Hepatocyte (in vitro differentiated cells): Measurements from ENCODE around the gene KLHL26. TPM values are rescaled to one million over a fixed set of nuclear protein-coding genes. Genes with fewer than 3 reads are reported as not detected.
A peak's percentile ranks its signal among the peaks of the same experiment; 100 is the strongest.
"Not testable (repeated sequence)": the region's sequence is repeated elsewhere in the genome, so short reads cannot be mapped to it uniquely, and the experiment has no call there.

Source experiments
- DNase-seq: peaks from one replicate; pipeline ENCODE4 v3.0.0-alpha.2; 2016; ENCODE audit warnings: low spot score
- H2AFZ ChIP-seq: fragments of 200-600 bp; sonication (generic); 2 replicates; pipeline ENCODE4 v1.6.0; 2016; ENCODE audit warnings: antibody characterized with exemption, mild to moderate bottlenecking
- H3K27ac ChIP-seq: fragments of 200-600 bp; sonication (generic); 2 replicates; pipeline ENCODE4 v1.5.1; 2016; ENCODE audit warnings: mild to moderate bottlenecking
- H3K27me3 ChIP-seq: fragments of 200-600 bp; sonication (generic); 2 replicates; pipeline ENCODE4 v1.6.1; 2016
- H3K36me3 ChIP-seq: fragments of 200-600 bp; sonication (generic); replicated peaks from 2 replicates; pipeline ENCODE4 v1.5.1; 2016; ENCODE audit warnings: low read depth; ENCODE audit not compliant: insufficient read depth
- H3K4me1 ChIP-seq: fragments of 200-600 bp; sonication (generic); 2 replicates; pipeline ENCODE4 v1.5.1; 2016; ENCODE audit warnings: mild to moderate bottlenecking, moderate library complexity; ENCODE audit not compliant: insufficient read depth
- H3K4me2 ChIP-seq: fragments of 200-600 bp; sonication (generic); 2 replicates; pipeline ENCODE4 v1.6.0; 2016
- H3K4me3 ChIP-seq: fragments of 200-600 bp; sonication (generic); 2 replicates; pipeline ENCODE4 v1.5.1; 2016; ENCODE audit warnings: mild to moderate bottlenecking
- H3K79me2 ChIP-seq: fragments of 200-600 bp; sonication (generic); 2 replicates; pipeline ENCODE4 v1.6.0; 2017; ENCODE audit warnings: mild to moderate bottlenecking
- H3K9me2 ChIP-seq: fragments of 200-600 bp; sonication (generic); replicated peaks from 2 replicates; pipeline ENCODE4 v1.6.0; 2017; ENCODE audit warnings: mild to moderate bottlenecking; ENCODE audit not compliant: insufficient read depth
- H3K9me3 ChIP-seq: fragments of 200-600 bp; sonication (generic); 2 replicates; pipeline ENCODE4 v1.5.1; 2016; ENCODE audit warnings: low read depth, mild to moderate bottlenecking
- H4K20me1 ChIP-seq: fragments of 200-600 bp; sonication (generic); 2 replicates; pipeline ENCODE4 v1.6.0; 2016; ENCODE audit warnings: mild to moderate bottlenecking; ENCODE audit not compliant: insufficient read depth, poor library complexity, severe bottlenecking
- EZH2 ChIP-seq: fragments of 200-600 bp; sonication (generic); IDR thresholded peaks from 2 replicates; pipeline ENCODE4 v1.6.1; 2016; ENCODE audit warnings: antibody characterized with exemption, mild to moderate bottlenecking, borderline replicate concordance
- EZH2phosphoT487 ChIP-seq: fragments of 200-600 bp; sonication (generic); IDR thresholded peaks from one replicate; pipeline ENCODE4 v1.6.1; 2018; ENCODE audit warnings: antibody characterized with exemption, mild to moderate bottlenecking, low read depth, moderate library complexity; ENCODE audit not compliant: unreplicated experiment, severe bottlenecking
- WGBS: methylation state at CpG from one replicate; pipeline ENCODE4 v1.1.6; 2016; ENCODE audit warnings: low lambda C conversion rate; ENCODE audit errors: missing lambda C conversion rate; 5-methylcytosine and 5-hydroxymethylcytosine counted together
- polyA plus RNA-seq: library from polyadenylated mRNA; unstranded; fragments of >200 nt; fragmentation: Nextera tagmentation; extraction: Ambion mirVana; gene quantifications from 2 replicates; pipeline ENCODE4 v1.2.1, GENCODE V29; 2016
- total RNA-seq: library from RNA; depleted of rRNA; stranded (reverse); fragments of >200 nt; gene quantifications from 2 replicates; pipeline ENCODE4 v1.2.3, GENCODE V29; 2014
- TF ChIP-seq, protein P1 (sequence below): fragments of 200-600 bp; sonication (generic); IDR thresholded peaks from 2 replicates; pipeline ENCODE4 v1.5.1; 2016; ENCODE audit warnings: antibody characterized with exemption, mild to moderate bottlenecking; ENCODE audit not compliant: poor library complexity

The KLHL26 gene
- total and polyA plus RNA-seq, 2 experiments from 2014 or later, result 5.0 to 7.6 TPM

DNA sequence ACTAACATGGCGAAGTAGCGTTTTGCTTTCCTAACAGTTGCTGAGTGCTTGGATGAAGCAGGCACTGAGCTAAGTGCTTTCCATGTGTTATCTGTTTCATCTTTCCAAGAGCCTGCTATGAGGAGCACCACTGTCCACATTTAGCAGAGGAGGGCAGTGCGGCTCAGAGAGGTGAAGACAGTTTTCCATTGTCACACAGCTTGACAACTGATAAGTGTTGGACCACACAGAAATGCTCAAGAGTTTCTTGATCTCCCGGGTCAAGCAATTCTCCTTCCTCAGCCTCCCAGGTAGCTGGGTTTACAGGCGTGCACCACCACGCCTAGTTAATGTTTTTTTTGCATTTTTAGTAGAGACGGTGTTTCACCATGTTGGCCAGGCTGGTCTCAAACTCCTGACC is 39.9 kb downstream of the KLHL26 start:
- no peak for DNase-seq
- no peak overlapping the region for H2AFZ ChIP-seq
- H3K4me1 ChIP-seq, result peaks cover 30% of the 10 kb centered on the region
- no peaks in the 10 kb centered on the region for H3K79me2 ChIP-seq
- no peaks in the 10 kb centered on the region for H3K27me3 ChIP-seq
- H3K9me2 ChIP-seq, result no peaks in the 10 kb centered on the region
- H3K4me2 ChIP-seq, result no peak overlapping the region
- no peaks in the 10 kb centered on the region for H3K36me3 ChIP-seq
- TF ChIP-seq EZH2, result no peak
- TF ChIP-seq EZH2phosphoT487, result no peak
- TF ChIP-seq, protein P1, sequence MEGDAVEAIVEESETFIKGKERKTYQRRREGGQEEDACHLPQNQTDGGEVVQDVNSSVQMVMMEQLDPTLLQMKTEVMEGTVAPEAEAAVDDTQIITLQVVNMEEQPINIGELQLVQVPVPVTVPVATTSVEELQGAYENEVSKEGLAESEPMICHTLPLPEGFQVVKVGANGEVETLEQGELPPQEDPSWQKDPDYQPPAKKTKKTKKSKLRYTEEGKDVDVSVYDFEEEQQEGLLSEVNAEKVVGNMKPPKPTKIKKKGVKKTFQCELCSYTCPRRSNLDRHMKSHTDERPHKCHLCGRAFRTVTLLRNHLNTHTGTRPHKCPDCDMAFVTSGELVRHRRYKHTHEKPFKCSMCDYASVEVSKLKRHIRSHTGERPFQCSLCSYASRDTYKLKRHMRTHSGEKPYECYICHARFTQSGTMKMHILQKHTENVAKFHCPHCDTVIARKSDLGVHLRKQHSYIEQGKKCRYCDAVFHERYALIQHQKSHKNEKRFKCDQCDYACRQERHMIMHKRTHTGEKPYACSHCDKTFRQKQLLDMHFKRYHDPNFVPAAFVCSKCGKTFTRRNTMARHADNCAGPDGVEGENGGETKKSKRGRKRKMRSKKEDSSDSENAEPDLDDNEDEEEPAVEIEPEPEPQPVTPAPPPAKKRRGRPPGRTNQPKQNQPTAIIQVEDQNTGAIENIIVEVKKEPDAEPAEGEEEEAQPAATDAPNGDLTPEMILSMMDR, result no peak
- peak overlapping the region; percentile 51 for H3K27ac ChIP-seq
- no peaks in the 10 kb centered on the region for H4K20me1 ChIP-seq
- no peak overlapping the region for H3K4me3 ChIP-seq
- H3K9me3 ChIP-seq, result no peaks in the 10 kb centered on the region
- 86% methylated on average over 7 of the region's 7 CpGs for whole genome bisulfite sequencing

DNA sequence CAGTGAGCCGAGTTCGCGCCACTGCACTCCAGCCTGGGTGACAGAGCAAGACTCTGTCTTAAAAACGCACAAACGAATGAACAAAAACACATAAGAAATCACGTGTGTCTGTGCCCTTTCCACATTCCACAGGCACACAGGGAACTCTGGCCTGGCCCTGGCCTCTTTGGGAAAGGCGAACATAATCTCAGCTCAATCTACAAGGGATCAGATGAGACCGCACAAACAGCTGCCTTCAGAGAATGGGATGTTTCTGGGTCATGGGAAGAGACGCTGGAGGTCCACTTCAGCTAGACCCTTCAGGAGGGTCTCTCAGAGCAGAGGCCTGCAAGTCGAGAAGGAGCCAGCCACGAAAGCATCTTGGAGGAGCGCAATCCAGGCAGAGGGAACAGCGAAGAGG is 40.3 kb downstream of the KLHL26 start:
- H4K20me1 ChIP-seq, result no peaks in the 10 kb centered on the region
- no peaks in the 10 kb centered on the region for H3K9me2 ChIP-seq
- TF ChIP-seq EZH2, result no peak
- TF ChIP-seq, protein P1, result no peak
- no peak for TF ChIP-seq EZH2phosphoT487
- peak overlapping the region; percentile 19 for H3K4me2 ChIP-seq
- no peaks in the 10 kb centered on the region for H3K9me3 ChIP-seq
- H2AFZ ChIP-seq, result no peak overlapping the region
- no peaks in the 10 kb centered on the region for H3K27me3 ChIP-seq
- H3K36me3 ChIP-seq, result no peaks in the 10 kb centered on the region
- no peaks in the 10 kb centered on the region for H3K79me2 ChIP-seq
- peak overlapping the region; percentile 51 for H3K27ac ChIP-seq
- no peak for DNase-seq
- H3K4me3 ChIP-seq, result no peak overlapping the region
- 74% methylated on average over 13 of the region's 13 CpGs for WGBS
- peaks cover 25% of the 10 kb centered on the region for H3K4me1 ChIP-seq

DNA sequence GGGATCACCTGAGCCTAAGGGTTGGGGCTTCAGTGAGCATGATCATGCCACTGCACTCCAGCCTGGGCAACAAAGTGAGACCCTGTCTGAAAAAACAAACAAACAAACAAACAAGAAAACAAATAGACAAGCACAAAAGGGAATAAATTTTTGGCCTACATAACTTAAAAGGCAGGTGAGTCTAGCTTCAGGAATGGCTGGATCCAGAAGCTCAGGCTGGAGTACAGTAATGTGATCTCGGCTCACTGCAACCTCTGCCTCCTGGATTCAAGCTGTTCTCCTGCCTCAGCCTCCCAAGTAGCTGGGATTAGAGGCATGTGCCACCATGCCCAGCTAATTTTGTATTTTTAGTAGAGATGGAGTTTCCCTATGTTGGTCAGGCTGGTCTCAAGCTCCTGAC is 43.3 kb downstream of the KLHL26 start:
- H2AFZ ChIP-seq, H3K9me3 ChIP-seq, H3K4me3 ChIP-seq, H3K27ac ChIP-seq, DNase-seq, H3K36me3 ChIP-seq, H3K9me2 ChIP-seq, H3K4me2 ChIP-seq, H3K27me3 ChIP-seq: not testable (repeated sequence)
- peaks cover 13% of the 10 kb centered on the region for H3K79me2 ChIP-seq
- H4K20me1 ChIP-seq, result peaks cover 13% of the 10 kb centered on the region
- 97% methylated on average over 1 of the region's 1 CpG for WGBS
- H3K4me1 ChIP-seq, result peaks cover 22% of the 10 kb centered on the region

DNA sequence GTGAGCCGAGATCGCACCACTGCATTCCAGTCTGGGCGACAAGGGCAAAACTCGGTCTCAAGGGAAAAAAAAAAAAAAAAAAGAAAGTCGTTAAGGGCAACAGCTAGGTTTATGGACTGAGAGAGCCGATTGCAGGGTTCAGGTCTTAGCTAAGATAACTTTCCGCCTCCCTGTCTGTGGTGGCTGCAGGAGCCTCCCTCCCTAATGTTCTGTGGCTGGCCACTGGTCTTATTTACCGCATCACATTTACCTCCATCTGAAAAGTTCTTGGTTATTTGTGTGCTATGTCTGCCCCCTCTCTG is 45.9 kb downstream of the KLHL26 start:
- Histone ChIP-seq H2AFZ (peak overlapping the region; percentile 83), H3K9me3 (no peaks in the 10 kb centered on the region), H4K20me1 (peaks cover 13% of the 10 kb centered on the region), H3K9me2 (no peaks in the 10 kb centered on the region), H3K27ac (peak overlapping the region; percentile 69), H3K4me1 (peaks cover 15% of the 10 kb centered on the region), H3K79me2 (peaks cover 39% of the 10 kb centered on the region), H3K4me2 (peak overlapping the region; percentile 90), H3K36me3 (no peaks in the 10 kb centered on the region), H3K27me3 (no peaks in the 10 kb centered on the region), H3K4me3 (no peak overlapping the region)
- 58% methylated on average over 8 of the region's 8 CpGs for WGBS
- TF ChIP-seq, protein P1, result no peak
- TF ChIP-seq EZH2phosphoT487, result no peak
- no peak for TF ChIP-seq EZH2
- DNase-seq, result no peak
